GM12878 (cell line): ENCODE measurements around the gene GNAT1.

Experiments
- CTCF ChIP-seq, 3 experiments: IDR thresholded peaks in 2 of 3; conservative IDR thresholded peaks in 1 of 3; 2 replicates each; pipeline ENCODE4 v1.5.1; 2011; ENCODE audit warnings: low read depth in 3 of 3, low read length in 3 of 3, mild to moderate bottlenecking in 3 of 3, control low read depth in 2 of 3, moderate library complexity in 2 of 3, inconsistent platforms in 1 of 3, mixed read lengths in 1 of 3; ENCODE audit not compliant: control insufficient read depth in 2 of 3, insufficient read depth in 1 of 3; ENCODE audit errors: extremely low read depth in 1 of 3
- KAT2A ChIP-seq: conservative IDR thresholded peaks from 2 replicates; pipeline ENCODE4 v1.6.1; 2011; ENCODE audit warnings: low read depth, low read length; ENCODE audit not compliant: control insufficient read depth
- PBX3 ChIP-seq: IDR thresholded peaks from 2 replicates; pipeline ENCODE4 v1.6.1; 2011; ENCODE audit warnings: mild to moderate bottlenecking, low read depth, low read length, moderate library complexity; ENCODE audit not compliant: insufficient replicate concordance
- POLR2A ChIP-seq: IDR thresholded peaks from 2 replicates; pipeline ENCODE4 v1.6.1; 2011; ENCODE audit warnings: low read depth, mild to moderate bottlenecking, low read length
- SMAD1 ChIP-seq: fragments of 450-650 bp; IDR thresholded peaks from 2 replicates; pipeline ENCODE4 v1.6.1; 2018; ENCODE audit warnings: mild to moderate bottlenecking, low read depth; ENCODE audit not compliant: partially characterized antibody
- TCF3 ChIP-seq: IDR thresholded peaks from 2 replicates; pipeline ENCODE4 v1.6.1; 2012; ENCODE audit warnings: low read depth, mild to moderate bottlenecking, low read length, borderline replicate concordance; ENCODE audit not compliant: insufficient read depth
- ZNF687 ChIP-seq: fragments of 450-650 bp; IDR thresholded peaks from 2 replicates; pipeline ENCODE4 v1.6.1; 2017; ENCODE audit warnings: mild to moderate bottlenecking, moderate library complexity
- TF ChIP-seq, protein P1 (sequence below): IDR thresholded peaks from 2 replicates; pipeline ENCODE4 v1.6.1; 2012; ENCODE audit warnings: low read depth, low read length, improper control_type of control experiment

GRCh38 chr3:50195501-50196252 lies 4.3 kb downstream of the GNAT1 start:
- TF ChIP-seq TCF3 (no peak), SMAD1 (no peak), CTCF (IDR thresholded peaks at IDR 0.05 in 2 of 3, conservative IDR thresholded peaks at IDR 0.05 in 1 of 3; ENCODE audit: control insufficient read depth in 2 of 3, extremely low read depth in 1 of 3, insufficient read depth in 1 of 3, low read depth in 3 of 3, low read length in 3 of 3) (no peak), PBX3 (no peak), KAT2A (no peak), POLR2A (no peak), ZNF687 (no peak)
- TF ChIP-seq, protein P1, sequence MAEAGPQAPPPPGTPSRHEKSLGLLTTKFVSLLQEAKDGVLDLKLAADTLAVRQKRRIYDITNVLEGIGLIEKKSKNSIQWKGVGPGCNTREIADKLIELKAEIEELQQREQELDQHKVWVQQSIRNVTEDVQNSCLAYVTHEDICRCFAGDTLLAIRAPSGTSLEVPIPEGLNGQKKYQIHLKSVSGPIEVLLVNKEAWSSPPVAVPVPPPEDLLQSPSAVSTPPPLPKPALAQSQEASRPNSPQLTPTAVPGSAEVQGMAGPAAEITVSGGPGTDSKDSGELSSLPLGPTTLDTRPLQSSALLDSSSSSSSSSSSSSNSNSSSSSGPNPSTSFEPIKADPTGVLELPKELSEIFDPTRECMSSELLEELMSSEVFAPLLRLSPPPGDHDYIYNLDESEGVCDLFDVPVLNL, result no peak
